SW480 (cell line): ENCODE results near the gene PHYHIPL.

ENCODE experiments used
- DNase-seq: peaks from one replicate; pipeline ENCODE4 v3.0.0-alpha.2; 2016; ENCODE audit warnings: low spot score

The PHYHIPL gene

DNA sequence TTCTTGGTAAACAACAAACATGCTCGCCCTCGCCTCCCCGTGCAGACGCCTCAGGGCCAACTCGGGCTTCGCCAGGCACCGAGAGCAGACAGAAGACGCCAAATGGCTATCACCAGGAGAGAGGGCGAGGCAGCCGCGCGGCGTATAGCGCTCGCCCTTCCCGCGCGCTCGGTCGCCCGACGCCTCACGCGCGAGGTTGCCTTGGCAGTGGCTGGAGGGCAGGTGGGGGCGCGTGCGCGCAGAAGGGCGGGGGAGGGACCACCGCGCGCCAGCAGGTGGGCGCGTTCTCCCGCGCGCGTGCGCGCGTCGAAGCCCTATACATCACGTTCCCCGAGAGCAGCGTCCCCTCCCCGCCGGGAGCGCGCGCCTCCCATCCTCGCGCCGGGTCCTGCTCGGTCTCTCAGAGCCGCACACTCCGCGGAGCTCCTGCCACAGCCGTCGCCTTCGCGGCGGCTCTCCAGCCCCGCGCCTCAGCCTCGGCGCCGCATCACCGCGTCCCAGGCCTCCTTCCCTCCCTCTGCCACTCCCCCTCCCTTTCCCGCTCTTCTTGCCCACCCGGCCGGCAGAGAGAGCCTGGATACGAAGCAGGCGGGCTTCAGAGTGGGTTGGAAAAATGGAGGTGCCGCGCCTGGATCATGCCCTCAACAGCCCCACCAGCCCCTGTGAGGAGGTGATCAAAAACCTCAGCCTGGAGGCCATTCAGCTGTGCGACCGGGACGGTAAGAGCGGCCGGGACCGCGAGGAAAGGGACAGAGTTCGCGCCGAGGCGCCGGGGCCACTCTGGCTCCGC is at the start of gene PHYHIPL:
Gene PHYHIPL, plus strand, starts transcription at position 403 of the 790 bp plus-strand sequence. Its CDS starts 211 bp downstream, at position 614.
- peak; percentile 71 for DNase-seq

DNA sequence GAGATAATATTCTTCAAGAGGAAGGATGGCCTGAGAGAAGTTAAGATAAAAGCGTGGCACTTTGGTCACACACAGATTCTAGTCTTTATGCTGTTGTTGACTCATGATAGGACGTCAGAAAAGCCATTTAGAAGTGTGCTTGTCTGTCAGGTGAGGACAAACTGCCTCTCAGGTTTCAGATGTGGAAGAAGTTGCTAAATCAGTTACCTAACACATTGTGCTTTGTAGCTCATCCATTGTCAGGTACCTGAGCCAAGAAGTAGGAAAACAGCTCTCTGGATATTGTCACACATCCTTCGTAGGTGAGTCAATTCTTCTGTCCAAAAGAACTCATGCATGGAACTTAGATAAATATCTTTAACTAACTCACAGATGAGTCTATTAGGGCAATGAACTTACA is 49.5 kb upstream of the PHYHIPL start:
- DNase-seq = no peak

DNA sequence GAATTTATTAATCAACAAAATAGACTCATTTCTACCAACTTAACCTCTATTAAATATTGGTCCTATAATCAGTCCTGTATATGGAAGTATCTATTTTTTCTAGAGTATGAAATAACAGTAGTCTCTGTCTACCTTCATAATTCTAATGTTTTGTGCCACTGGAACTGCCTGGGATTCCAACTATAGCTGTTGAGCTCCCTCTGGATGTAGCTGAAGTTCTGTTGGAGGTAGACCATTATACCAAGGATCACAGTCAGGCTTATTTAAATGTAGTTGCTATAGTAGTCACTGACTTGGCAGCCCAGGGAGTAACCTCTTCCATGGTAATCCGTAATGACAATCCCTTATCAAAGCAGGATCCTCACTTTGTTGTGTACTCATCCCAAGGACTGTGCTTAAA is 48.5 kb upstream of the PHYHIPL start:
- DNase-seq = no peak

DNA sequence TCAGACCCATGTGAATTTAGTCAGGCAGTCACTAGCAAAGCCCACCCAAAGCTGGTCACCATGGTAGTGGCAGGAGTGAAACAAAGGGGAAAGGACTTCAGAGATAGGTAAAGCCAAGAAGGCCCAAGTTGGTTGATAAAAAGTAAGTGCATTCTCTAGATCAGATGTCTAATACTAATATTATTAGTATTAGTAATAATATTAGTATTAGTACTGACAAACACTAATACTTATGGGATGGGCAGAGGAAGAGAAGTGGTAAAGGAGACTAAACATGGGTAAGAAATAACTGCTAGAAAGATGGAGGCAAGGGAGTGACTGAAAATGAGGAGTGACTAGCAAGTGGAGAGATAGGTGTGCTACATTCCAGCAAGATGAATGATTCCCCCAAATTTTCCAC is 46.6 kb upstream of the PHYHIPL start:
- no peak for DNase-seq

DNA sequence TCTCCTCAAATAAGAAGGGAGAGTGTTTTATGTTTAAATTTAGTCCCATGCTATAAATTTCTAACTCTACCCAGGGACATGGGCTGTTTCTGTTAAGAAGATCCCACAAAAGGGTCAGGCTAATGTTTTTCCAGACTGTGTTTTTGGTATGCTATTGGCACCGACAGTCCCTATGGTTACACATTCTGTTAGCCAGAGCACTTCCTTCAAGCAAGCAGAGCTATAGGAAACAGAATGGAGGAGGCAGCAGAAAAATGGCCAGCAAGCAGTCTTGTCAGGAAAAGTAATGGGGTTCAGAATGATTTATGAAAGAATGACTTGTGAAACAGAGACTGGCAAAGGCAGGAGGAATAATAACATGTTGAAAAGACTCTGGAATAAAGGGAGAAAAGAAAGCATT is 44.8 kb upstream of the PHYHIPL start:
- DNase-seq = no peak

DNA sequence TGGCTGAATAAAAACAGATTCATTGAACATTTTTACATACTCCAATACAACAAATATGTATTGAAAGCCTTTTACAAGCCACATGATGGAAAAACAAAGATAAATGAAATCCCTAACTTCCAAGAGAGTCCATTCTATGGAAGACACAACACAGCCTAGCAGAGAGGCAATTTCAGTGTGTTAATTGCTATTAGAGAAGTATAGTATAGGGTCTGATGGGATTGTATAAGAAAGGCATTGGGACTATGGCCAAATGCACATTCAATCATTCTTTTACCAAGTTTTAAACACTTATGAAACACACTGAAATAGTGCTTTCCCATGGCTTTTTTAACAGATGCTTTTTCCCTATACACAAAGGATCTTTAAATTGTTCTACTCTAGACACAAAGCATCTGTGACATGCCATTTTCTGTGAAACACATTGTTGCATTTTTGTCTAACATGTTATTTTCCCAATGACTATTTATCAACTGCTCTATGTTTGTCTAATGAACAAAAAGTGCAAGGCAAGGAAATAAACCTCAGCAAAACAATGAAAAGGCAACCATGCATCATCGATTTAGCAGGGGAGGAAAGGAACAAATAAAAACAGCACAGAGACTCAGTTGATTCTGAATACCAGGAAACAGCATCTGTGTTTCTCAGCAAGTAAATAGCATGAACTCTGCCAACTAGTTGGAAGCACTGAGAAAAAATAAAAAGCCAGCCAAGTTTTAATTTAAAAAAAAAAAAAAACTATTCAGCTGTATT is 42.4 kb upstream of the PHYHIPL start:
- DNase-seq = no peak

DNA sequence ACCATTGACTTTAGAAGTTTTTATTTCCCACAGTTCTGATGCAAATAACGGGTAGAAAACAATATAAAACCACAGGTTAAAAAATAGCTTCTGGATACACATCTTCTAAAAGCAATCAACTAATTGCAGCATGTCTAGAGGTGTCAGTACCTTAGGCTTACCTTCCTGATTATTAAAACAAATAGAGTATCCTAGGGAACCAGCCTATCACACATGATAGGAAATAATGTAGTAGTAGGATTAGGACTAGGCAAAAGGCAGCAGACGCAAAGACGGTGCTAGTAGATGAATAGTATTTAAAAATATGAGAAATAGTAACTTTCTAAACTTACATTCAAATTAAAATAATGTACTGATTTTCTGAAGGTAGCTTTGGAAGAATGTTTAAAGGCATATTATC is 41.7 kb upstream of the PHYHIPL start:
- no peak for DNase-seq

DNA sequence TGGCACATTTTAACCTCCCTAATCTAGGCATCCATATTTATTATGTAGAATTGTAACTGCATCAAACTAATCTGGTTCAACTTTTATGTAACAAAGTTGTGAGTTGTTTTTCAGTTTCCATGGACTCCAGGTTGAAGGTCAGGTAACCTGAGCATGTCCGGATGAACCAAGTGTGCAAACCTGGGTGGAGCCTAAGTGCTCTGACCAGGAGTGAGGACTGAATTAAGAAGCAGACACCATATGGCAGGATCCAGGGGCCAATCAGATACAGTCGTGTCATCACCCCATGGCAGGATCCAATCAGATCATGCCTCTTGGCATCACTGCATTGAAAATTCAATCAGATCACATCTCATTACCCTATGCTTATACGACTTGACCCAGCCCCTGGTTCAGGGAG is 41.2 kb upstream of the PHYHIPL start:
- DNase-seq = no peak

DNA sequence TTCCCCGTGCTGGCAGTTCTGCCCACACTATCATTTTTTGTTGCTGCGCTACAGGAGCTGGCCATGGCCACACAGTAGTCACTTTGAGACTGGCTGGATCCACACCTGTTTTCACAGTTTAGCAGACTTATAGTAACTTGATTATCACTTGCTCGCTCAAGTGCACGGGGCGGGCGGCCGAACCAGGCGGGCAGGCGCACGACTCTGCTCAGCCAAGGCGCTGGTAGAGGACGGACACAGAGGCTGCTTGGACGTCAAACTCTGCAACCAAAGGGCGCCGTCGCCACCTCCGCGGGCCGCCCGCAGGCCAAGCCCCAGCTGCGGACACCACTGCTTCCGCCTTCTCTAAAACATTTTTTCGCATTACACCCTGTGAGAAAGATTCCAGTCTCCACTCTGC is 38.4 kb upstream of the PHYHIPL start:
- no peak for DNase-seq

DNA sequence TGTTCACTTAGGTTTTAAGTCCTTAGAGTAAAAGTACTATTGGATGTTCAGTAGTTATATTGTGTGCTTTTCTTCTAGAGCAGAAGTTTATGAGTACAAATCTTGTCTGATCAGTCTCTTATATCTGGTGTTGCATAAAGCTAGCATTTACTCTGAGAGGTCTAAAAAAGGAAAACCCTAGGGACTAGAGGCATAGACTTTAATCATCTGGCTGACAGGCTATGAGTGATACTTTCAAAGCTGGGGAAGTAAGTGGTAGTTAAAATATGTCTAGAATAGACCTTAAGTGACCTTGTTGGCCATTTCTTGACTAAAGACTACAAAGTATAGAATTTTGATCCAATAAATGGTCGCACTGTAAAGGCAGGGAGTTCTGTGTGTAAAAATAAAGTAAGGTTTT is 32.9 kb upstream of the PHYHIPL start:
- no peak for DNase-seq

DNA sequence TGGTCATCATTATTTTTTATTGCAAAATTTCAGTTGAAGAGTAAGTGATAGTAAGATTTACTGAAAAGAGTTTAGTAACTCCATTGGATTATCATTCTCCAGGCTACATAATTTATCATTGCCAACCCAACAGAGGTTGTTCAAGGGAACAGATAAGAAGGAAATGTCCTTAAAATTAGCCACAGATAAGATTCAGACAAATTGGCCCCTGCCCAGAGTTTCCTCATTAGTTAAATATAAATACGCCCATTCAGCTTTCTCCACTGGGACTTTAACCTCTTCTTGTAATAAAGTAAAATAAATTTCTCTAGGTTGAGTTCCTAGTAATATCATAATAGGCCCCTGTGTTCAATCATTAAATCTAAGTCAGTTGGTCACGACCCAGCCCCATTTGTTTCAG is 27.7 kb upstream of the PHYHIPL start:
- DNase-seq = no peak

DNA sequence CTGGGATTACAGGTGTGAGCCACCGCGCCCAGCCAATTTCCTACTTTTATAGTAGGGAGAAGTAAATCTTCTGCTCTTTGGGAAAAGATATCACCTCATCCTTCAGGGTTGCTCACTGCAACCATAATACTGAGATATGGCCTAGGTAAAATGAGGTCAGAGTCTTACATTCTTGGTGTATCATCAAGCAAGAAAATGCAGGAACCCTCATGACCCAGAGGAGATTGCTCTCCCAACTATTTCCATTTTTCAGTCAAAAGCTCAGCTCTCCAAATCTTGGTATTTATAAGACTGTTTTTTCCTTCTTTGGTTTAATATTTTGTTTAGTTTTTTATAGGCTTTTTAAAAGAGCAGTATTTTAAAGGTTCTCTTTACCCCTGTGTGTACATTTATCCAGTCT is 20.9 kb upstream of the PHYHIPL start:
- no peak for DNase-seq

DNA sequence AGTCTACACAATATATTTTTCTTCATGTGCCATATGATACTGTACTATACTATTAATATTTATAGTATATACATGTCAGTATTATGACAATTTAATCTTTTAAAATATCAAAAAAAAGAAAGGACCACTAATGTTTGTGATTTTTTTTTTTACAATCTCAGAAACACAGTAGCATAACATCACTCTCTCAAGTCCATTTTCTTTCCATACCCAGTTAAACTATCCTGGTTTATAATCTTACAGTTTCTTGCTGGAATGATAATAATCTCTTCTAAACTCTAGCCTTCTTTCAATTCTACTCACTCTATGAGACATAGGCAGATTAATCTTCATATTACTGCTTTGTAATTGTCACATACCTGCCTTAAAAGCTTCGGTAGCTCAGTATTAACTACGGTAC is 8.9 kb upstream of the PHYHIPL start:
- no peak for DNase-seq

DNA sequence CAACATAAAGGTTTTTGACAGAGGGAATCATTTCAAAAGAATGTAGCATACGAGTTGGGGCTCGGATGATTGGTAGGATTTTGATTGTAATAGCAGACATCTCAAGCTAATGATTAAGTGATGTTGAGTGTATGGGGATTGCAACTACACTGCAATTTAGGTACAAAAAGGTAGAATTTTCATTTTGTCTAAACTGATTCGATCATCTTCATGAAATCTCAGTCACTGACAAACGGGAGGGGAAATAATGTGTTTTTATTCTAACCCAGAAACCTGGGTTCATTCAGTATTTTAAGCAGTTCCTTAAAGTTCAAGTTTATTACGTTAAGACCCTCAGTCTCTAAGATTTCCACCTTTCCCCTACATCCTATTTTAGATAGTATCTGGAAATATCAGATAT is 3.9 kb upstream of the PHYHIPL start:
- DNase-seq = no peak

DNA sequence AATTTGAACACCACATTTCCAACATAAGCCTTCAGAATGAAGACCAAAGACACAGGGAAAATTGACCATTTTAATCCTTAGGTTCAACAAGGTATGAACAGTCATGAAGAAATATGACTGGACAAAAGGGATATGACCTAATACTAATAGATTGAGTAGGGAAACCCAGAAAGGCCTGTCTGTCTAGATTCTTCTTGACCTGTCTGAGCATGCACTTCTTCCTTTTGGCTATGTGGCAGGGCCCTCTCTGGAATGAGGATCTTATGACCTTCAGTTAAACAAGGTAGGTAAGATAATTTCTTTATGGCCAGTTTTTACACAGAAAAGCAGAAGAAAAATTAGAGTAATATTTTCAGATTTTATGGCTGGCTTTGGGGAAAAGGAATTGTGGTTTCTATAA is 3.0 kb upstream of the PHYHIPL start:
- DNase-seq = no peak

DNA sequence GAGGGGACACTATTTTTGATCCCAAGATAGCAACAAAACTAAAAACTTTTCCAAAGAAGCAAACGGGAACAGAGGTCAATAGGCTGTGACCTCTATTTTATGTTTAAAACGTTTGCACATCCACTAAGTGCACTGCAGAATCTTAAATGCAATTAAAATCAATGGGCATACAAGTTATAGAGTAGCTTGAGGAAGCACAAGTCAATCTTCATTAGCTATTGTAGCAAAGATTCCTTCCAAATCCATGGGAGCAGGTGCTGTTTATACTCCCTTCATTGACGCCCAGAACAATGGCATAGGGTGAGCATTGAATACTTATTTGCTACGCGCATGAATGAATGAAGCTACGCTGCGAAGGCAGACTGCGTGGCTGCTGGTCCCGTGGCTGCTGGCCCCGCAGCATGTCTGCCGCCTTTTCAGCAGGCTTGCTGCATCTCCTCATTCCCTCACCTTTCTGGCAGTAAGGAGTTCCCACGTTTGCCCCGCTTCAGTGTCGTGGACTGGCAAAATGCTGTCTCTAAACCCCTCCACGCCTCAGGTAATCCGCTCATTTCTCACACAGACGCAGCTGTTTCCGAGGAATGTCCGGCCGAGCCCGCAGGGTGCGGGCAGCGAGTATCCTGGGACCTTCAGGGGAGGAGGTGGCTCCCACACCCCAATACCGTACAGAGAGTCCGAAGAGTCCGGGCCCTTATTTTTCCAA is 754 bp upstream of the PHYHIPL start:
- peak; percentile 30 for DNase-seq

DNA sequence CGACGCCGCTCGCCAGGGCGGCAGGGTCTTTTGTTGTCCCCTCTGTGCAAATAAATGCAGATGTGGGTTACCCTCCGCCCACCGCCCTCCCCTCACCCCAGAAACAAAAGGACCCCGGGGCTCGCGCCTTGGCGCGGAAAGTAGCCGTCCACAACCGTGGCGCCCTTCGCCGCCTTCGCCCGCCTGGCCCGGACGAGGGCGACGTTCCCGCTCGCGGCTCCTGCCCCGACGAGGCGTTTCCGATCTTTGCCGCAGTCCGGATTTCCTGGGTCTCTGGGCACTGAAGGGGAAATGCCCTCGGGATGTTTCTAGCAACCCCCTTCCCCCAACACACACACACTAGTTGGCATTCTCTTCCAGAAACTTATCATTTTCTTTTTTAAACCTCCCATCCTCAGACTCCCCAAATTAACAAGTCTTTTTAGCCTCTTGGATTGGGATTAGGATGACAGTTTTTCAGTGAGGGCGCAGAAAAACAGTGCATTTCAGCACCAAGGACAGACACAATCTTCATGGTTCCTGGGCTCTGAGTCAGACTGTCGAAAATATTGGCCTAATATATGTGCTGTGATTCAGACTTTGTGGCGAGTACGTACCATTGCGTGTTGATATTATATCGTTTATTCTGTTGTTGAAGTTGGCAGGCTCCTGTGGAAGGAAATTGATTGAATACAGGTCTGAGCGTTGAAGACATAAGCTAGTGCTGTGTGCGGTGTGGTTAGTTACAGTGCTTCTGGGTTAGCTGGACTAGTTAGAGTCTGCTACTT is 771 bp downstream of the PHYHIPL start:
- DNase-seq = peak; percentile 81

DNA sequence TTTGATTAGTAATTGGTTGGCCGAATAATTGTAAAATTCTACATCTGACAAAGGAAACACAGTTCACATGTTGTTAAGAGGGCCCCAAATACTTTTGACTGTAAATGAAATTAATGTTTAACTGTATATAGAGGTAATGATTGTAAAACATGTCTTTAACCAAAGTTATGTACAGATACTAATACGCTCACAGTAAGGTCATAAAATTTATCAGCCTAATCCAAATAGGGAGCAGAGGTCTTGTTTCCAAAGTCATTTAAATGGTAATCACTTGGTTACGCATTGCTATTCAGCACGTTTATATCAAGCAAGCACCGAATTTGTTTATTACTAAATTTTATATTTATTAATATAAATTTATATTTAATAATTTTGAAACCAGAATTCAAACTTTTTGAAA is 1.4 kb downstream of the PHYHIPL start:
- peak; percentile 20 for DNase-seq

DNA sequence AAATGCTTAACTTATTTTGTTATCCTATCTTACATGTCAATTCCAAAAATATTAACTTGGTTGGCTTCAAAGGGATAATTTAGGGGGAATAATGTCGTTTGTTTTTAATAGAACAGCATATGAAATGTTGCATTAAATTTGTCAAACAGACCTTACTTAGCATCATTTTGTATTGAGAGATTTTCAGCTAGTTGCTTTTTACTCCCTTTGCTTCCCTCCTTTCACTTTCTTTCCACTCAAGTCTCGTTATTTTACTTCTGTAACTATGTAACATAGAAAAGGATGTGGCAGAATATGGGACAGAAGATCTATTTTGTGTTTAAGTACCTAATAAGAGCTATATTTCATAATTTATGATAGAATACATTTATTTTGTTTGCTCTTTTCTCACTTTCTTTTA is 2.6 kb downstream of the PHYHIPL start:
- no peak for DNase-seq

DNA sequence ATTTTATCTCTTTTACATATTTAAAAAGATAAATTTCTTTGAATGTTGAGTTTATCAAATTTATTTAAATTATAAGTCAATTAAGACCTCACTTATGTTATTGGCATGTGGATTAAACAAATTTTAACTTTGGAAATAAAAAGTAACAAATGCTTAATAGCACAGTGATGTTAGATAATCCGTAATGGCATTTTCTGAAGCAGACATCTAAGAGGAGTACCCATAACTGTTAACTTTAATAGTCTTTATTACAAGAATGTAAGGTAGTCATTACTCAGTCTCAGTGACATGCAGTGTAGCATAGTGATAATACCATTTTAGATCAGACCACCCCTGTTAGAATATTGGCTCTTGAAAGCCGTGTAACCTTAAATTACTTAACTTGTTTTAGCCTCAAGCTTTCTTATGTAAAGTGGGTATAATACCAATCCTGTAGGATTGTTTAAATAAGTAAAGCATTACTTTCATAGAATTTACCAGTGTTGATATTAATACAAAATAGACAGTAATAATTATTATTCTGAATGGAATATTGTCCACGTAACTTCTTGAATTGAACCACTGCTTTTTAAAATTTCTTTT is 4.3 kb downstream of the PHYHIPL start:
- DNase-seq = no peak

DNA sequence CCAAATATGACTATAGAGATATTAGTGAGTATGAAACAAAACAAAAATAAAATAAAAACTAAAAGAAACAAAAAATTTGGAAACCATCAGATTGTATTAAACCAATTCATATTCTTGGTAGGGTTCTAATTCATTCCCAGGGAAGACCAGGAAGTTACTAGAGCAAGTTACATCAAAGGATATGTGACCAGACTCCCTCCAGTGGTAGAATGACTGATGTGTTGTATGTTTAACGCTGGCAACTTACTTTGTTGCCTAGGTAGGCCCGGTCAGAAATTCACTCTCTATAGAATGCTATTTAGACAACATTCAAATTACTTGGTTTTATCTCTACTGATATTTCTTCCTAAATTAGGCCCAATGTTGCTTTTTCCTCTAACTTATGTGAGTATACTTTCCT is 5.2 kb downstream of the PHYHIPL start:
- peak; percentile 80 for DNase-seq

DNA sequence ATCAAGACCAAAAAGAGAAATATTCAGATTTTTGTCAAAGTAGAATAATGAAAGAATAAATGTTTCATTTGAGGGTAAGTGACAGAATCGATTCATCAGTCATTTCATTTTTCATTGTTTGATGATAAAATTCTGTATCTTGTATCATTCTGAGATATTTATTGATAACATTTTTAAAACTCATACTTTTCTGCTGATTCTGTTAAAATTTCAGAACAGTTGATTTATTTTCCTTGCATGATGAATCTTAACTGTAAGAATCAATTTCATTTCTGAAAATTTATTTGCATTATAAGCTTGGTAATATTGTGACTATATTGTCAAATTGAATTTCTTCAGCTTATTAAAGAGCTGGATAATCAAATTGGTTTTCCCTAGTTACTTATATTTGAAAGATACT is 13.9 kb downstream of the PHYHIPL start:
- no peak for DNase-seq
